SK-N-SH (cell line): Measurements from ENCODE around the gene FABP7. TPM values are rescaled to one million over a fixed set of nuclear protein-coding genes. Genes with fewer than 3 reads are reported as not detected.
A peak's percentile ranks its signal among the peaks of the same experiment; 100 is the strongest.

Experiments used
- CTCF ChIA-PET: fragments of 300-600, 350-600 bp; formaldehyde crosslinking; extraction: SDS; loops from one replicate; lab custom pipeline; 2021; lab: Yijun Ruan, JAX
- POLR2A ChIA-PET: fragments of 350-600 bp; sonication (Branson Sonifier 250); formaldehyde crosslinking; extraction: SDS; loops from one replicate; lab custom pipeline; 2020; ENCODE audit warnings: antibody characterized with exemption, inconsistent platforms; lab: Yijun Ruan, JAX
- DNase-seq: peaks from one replicate; pipeline ENCODE4 v3.0.0; 2012
- H2AFZ ChIP-seq: fragments of 200-600 bp; sonication (generic); 2 replicates; pipeline ENCODE4 v1.8.1; 2016; ENCODE audit warnings: antibody characterized with exemption, mild to moderate bottlenecking, low read depth
- H3F3A ChIP-seq: fragments of 200-600 bp; sonication (generic); replicated peaks from 2 replicates; pipeline ENCODE3; 2016; ENCODE audit warnings: antibody characterized with exemption, mild to moderate bottlenecking; ENCODE audit not compliant: insufficient read depth
- H3K27ac ChIP-seq, 2 experiments: fragments of 200-500 bp in 1 of 2; fragments of 200-600 bp in 1 of 2; sonication (Bioruptor generic) in 1 of 2; sonication (generic), shearing (Covaris generic) in 1 of 2; 2 replicates each; pipeline versions ENCODE4 v1.5.1 to v1.6.1; 2014 to 2016; ENCODE audit warnings: low read depth in 2 of 2, inconsistent platforms in 1 of 2, low read length in 1 of 2, mild to moderate bottlenecking in 1 of 2, mixed read lengths in 1 of 2
- H3K27me3 ChIP-seq: fragments of 200-600 bp; sonication (generic), shearing (Covaris generic); 2 replicates; pipeline ENCODE4 v1.6.1; 2016; ENCODE audit warnings: mixed run types; ENCODE audit not compliant: insufficient read depth
- H3K36me3 ChIP-seq, 2 experiments: fragments of 200-500 bp in 1 of 2; fragments of 200-600 bp in 1 of 2; sonication (Bioruptor generic) in 1 of 2; sonication (generic) in 1 of 2; replicated peaks in 1 of 2; 2 replicates each; pipeline versions ENCODE3 to v1.5.1; 2014 to 2016; ENCODE audit warnings: low read length in 1 of 2, mild to moderate bottlenecking in 1 of 2; ENCODE audit not compliant: insufficient read depth in 2 of 2, control insufficient read depth in 1 of 2
- H3K4me1 ChIP-seq, 2 experiments: fragments of 200-500 bp in 1 of 2; fragments of 200-600 bp in 1 of 2; sonication (Bioruptor generic) in 1 of 2; sonication (generic), shearing (Covaris generic) in 1 of 2; 2 replicates each; pipeline versions ENCODE4 v1.5.1 to v1.6.1; 2014 to 2016; ENCODE audit warnings: low read depth in 1 of 2, low read length in 1 of 2, mixed run types in 1 of 2; ENCODE audit not compliant: insufficient read depth in 2 of 2, control insufficient read depth in 1 of 2
- H3K4me2 ChIP-seq: fragments of 200-600 bp; sonication (generic), shearing (Covaris generic); 2 replicates; pipeline ENCODE4 v1.6.1; 2017; ENCODE audit warnings: mixed run types
- H3K4me3 ChIP-seq, 2 experiments: fragments of 200-500 bp in 1 of 2; fragments of 200-600 bp in 1 of 2; sonication (Bioruptor generic) in 1 of 2; sonication (generic), shearing (Covaris generic) in 1 of 2; 2 replicates each; pipeline versions ENCODE4 v1.5.1 to v1.8.1; 2014 to 2016; ENCODE audit warnings: low read depth in 2 of 2, inconsistent platforms in 1 of 2, low read length in 1 of 2, mild to moderate bottlenecking in 1 of 2, mixed read lengths in 1 of 2, moderate library complexity in 1 of 2
- H3K79me2 ChIP-seq: fragments of 200-600 bp; sonication (generic); 2 replicates; pipeline ENCODE4 v1.8.1; 2017; ENCODE audit warnings: mild to moderate bottlenecking; ENCODE audit not compliant: insufficient read depth
- H3K9ac ChIP-seq: fragments of 200-600 bp; sonication (generic); 2 replicates; pipeline ENCODE4 v1.6.1; 2017; ENCODE audit warnings: mixed run types
- H3K9me2 ChIP-seq: fragments of 200-600 bp; sonication (generic); 2 replicates; pipeline ENCODE4 v1.6.1; 2017; ENCODE audit warnings: mixed run types
- H3K9me3 ChIP-seq: fragments of 200-600 bp; sonication (generic); 2 replicates; pipeline ENCODE4 v1.6.1; 2017; ENCODE audit warnings: mixed run types, mild to moderate bottlenecking, moderate library complexity
- H4K20me1 ChIP-seq: fragments of 200-600 bp; sonication (generic); 2 replicates; pipeline ENCODE4 v1.6.1; 2017; ENCODE audit warnings: mild to moderate bottlenecking, mixed run types; ENCODE audit not compliant: insufficient read depth
- EZH2phosphoT487 ChIP-seq: fragments of 200-600 bp; sonication (generic); IDR thresholded peaks from 2 replicates; pipeline ENCODE4 v1.6.1; 2017; ENCODE audit warnings: low read depth, mixed run types, mild to moderate bottlenecking, antibody characterized with exemption, moderate library complexity, borderline replicate concordance
- FOSL2 ChIP-seq: IDR thresholded peaks from 2 replicates; pipeline ENCODE4 v1.4.0; 2012; ENCODE audit warnings: low read depth, mild to moderate bottlenecking, moderate library complexity, borderline replicate concordance
- FOXJ3 ChIP-seq: sonication (generic); formaldehyde crosslinking; IDR thresholded peaks from 2 replicates; pipeline ENCODE4 v1.5.1; 2020; ENCODE audit warnings: mild to moderate bottlenecking, missing genetic modification reagents
- GATA2 ChIP-seq: sonication (generic); formaldehyde crosslinking; IDR thresholded peaks from 2 replicates; pipeline ENCODE4 v1.5.0; 2020; ENCODE audit warnings: mild to moderate bottlenecking, missing genetic modification reagents
- JUND ChIP-seq: IDR thresholded peaks from 2 replicates; pipeline ENCODE4 v1.4.0; 2012
- MEF2A ChIP-seq: IDR thresholded peaks from 2 replicates; pipeline ENCODE4 v1.4.0; 2012; ENCODE audit warnings: low read depth, borderline replicate concordance
- RCOR1 ChIP-seq: fragments of 150-350 bp; IDR thresholded peaks from 2 replicates; pipeline ENCODE4 v1.6.1; 2017; ENCODE audit warnings: antibody characterized with exemption, low read length
- REST ChIP-seq: IDR thresholded peaks from 2 replicates; pipeline ENCODE4 v1.6.1; 2012; ENCODE audit warnings: mild to moderate bottlenecking, low read depth, low read length, moderate library complexity
- RXRA ChIP-seq: IDR thresholded peaks from 2 replicates; pipeline ENCODE4 v1.4.0; 2012; ENCODE audit warnings: low read depth, mild to moderate bottlenecking, borderline replicate concordance
- SIN3A ChIP-seq: IDR thresholded peaks from 2 replicates; pipeline ENCODE4 v1.6.1; 2012; ENCODE audit warnings: low read depth, mild to moderate bottlenecking, low read length, moderate library complexity, borderline replicate concordance
- TCF12 ChIP-seq: IDR thresholded peaks from 2 replicates; pipeline ENCODE4 v1.4.0; 2012
- TEAD4 ChIP-seq: IDR thresholded peaks from 2 replicates; pipeline ENCODE4 v1.4.0; 2012; ENCODE audit warnings: mild to moderate bottlenecking, borderline replicate concordance; ENCODE audit not compliant: insufficient read depth
- WGBS: methylation state at CpG from one replicate; pipeline ENCODE4 v1.1.6; 2017; ENCODE audit warnings: low lambda C conversion rate; 5-methylcytosine and 5-hydroxymethylcytosine counted together
- polyA plus RNA-seq, 3 experiments: library from polyadenylated mRNA; depleted of rRNA; stranded (reverse); fragments of >200 nt; gene quantifications; 2 replicates each; pipeline ENCODE4 v1.2.3, GENCODE V29; 2012
- small RNA-seq, 7 experiments: library from RNA; depleted of rRNA; stranded (forward); fragments of <200 nt; gene quantifications; one replicate each; pipeline ENCODE3, GENCODE V24; 2012

The FABP7 gene
- polyA plus RNA-seq, 1 of the 3 experiments (the other 2 are of a cell fraction) = not detected

GRCh38 chr6:122833021-122833491 lies 53.5 kb downstream of the FABP7 start:
- POLR2A ChIA-PET = no interaction called here
- WGBS = 23% methylated on average over 7 of the region's 7 CpGs
- no peaks in the 10 kb centered on the region for H3K36me3 ChIP-seq
- H3K27me3 ChIP-seq = peaks cover 28% of the 10 kb centered on the region
- H3K9ac ChIP-seq = no peak overlapping the region
- no peak for DNase-seq
- no peaks in the 10 kb centered on the region for H3K79me2 ChIP-seq
- H3K9me3 ChIP-seq = no peaks in the 10 kb centered on the region
- 0 out of 2 replicates have a peak overlapping the region, but pooled peaks have one; percentile 6 for H3K4me2 ChIP-seq
- 0 out of 2 replicates have a peak overlapping the region, but pooled peaks have one; percentile 29 for H2AFZ ChIP-seq
- CTCF ChIA-PET = no interaction called here
- TF ChIP-seq FOSL2 (no peak), TEAD4 (no peak), REST (no peak), MEF2A (no peak), GATA2 (CRISPR knock-in tag) (no peak), EZH2phosphoT487 (no peak), FOXJ3 (no peak), RCOR1 (no peak), SIN3A (no peak), RXRA (no peak), JUND (no peak), TCF12 (no peak)
- H3K27ac ChIP-seq = no peak overlapping the region
- peaks cover 3% of the 10 kb centered on the region for H3F3A ChIP-seq
- H3K4me3 ChIP-seq = no peak overlapping the region
- no peaks in the 10 kb centered on the region for H3K9me2 ChIP-seq
- no peaks in the 10 kb centered on the region for H4K20me1 ChIP-seq
- H3K4me1 ChIP-seq = no peaks in the 10 kb centered on the region; a peak in 2 of 4 replicates

Small RNA genes within 50 kb of the gene (small RNA-seq; reads per million reads assigned to genes)
- 0 reads per million in 7 experiments for gene RN7SL564P

Other genes starting within 250 kb of the FABP7 start
- 0.30 and 0.32 TPM in 2 replicates for gene PKIB, start 169.3 kb upstream of the FABP7 start, polyA plus RNA-seq (2012; rRNA removed)
- gene SMPDL3A, start 9.5 kb downstream of the FABP7 start, polyA plus RNA-seq (2012; rRNA removed) = 1.8 and 2.0 TPM in 2 replicates
- 0.05 TPM in 2 replicates for gene CLVS2, start 216.5 kb downstream of the FABP7 start, polyA plus RNA-seq (2012; rRNA removed)